ENCODE results near the gene TRIM52. TPM values are rescaled to one million over a fixed set of nuclear protein-coding genes. Genes with fewer than 3 reads are reported as not detected.

Gene TRIM52
- total RNA-seq, 3 donors from 2014 or later: 11.6 to 18.8 (median 15.8) TPM

- Histone ChIP-seq H3K9me3 (no peaks in the 10 kb centered on the region), H3K4me1 (ENCODE audit: low read depth) (peaks cover 38% of the 10 kb centered on the region)
- intact Hi-C loops (cut with DNase I, micrococcal nuclease): no loop called here
Measured at GRCh38 chr5:181258576-181258975, 2.4 kb downstream of the TRIM52 start.

GRCh38 chr5:181255836-181256578 lies 4.9 kb downstream of the TRIM52 start:
- H3K4me3 ChIP-seq: no peak overlapping the region
- no peaks in the 10 kb centered on the region for H3K9me3 ChIP-seq
- TF ChIP-seq CTCF (IDR thresholded peaks at IDR 0.05): no peak
- no peaks in the 10 kb centered on the region for H3K36me3 ChIP-seq (ENCODE audit: low read depth)
- ATAC-seq (no peak), DNase-seq (no peak)
- intact Hi-C loops (cut with DNase I, micrococcal nuclease): no loop called here
- peaks cover 33% of the 10 kb centered on the region for H3K4me1 ChIP-seq (ENCODE audit: low read depth)

More at GRCh38 chr5:181258576-181258975, 2.4 kb downstream of the TRIM52 start:
- Histone ChIP-seq H3K4me3 (no peak overlapping the region), H3K36me3 (ENCODE audit: low read depth) (no peaks in the 10 kb centered on the region)
- no peak for DNase-seq
- ATAC-seq: no peak
- no peak for TF ChIP-seq CTCF (IDR thresholded peaks at IDR 0.05)

- H3K9me3 ChIP-seq: no peaks in the 10 kb centered on the region
- no peak overlapping the region for H3K4me3 ChIP-seq
- no peak for TF ChIP-seq CTCF (IDR thresholded peaks at IDR 0.05)
- ATAC-seq (no peak), DNase-seq (no peak)
- H3K36me3 ChIP-seq (ENCODE audit: low read depth): no peaks in the 10 kb centered on the region
- intact Hi-C loops (cut with DNase I, micrococcal nuclease): no loop called here
- H3K4me1 ChIP-seq (ENCODE audit: low read depth): peaks cover 36% of the 10 kb centered on the region
Measured at GRCh38 chr5:181255276-181255675, 5.7 kb downstream of the TRIM52 start.

DNA sequence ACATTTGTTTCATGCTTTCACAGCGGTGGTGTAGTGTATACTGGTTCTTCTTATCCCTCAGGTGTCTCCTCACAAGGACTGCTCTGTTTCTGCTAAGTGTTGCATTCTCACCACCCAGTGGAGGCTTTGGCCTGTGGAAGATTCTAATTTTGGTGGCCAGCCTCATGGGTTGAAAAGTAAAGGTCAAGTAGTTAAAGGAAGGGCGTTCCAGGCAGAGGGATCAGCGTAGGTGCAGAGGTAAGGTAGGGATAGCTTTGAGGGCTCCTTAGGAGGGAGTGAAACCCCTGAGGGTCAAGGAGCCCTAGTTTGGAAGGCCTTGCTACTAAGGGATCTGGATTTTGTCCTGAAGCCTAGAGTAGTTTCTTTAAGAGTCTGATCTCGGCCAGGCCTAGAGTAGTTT lies 12.7 kb downstream of the TRIM52 start:
- intact Hi-C loops (cut with DNase I, micrococcal nuclease): no loop called here
- no peak for ATAC-seq
- peaks cover 37% of the 10 kb centered on the region for H3K4me1 ChIP-seq (ENCODE audit: low read depth)
- H3K4me3 ChIP-seq: no peak overlapping the region
- no peaks in the 10 kb centered on the region for H3K9me3 ChIP-seq
- H3K36me3 ChIP-seq (ENCODE audit: low read depth): no peaks in the 10 kb centered on the region
- TF ChIP-seq CTCF (IDR thresholded peaks at IDR 0.05): no peak
- no peak for DNase-seq

DNA sequence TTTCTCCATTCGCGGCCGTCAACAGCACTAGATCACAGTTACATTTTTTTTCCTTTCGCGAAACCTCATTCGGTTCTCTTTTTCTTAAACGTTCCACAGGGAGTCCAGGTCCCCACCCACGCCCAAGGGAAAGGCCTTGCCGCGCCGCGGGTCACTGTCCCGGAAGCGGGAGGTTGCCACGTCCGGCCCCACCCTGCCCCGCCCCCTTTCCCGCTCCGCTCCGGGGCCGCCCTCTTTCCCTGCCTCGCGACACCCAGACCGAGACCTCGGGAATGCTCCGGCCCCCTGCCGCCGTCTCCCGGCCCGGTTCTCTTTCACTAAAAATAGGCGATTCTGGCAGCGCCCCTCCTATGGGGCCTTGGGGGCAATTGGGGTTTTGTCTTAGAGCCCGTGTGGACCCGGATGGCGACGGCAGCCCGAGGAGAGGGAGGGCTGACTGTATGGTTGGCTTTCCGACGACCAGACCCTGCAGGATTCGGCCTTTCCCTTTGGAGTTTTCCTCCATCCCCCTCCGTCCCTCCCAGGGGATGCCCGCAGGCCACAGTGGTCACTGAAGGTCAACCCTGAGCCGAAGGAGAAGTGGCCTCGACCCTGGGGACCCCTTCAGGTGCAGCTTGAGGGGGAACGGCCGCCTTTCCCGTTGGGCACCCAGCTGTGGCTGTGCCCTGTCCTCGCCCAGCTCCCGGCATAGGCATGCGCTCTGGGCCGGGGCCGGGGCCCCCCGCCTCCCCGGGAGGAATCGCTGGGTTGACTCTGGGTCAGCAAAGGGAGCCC lies 14.5 kb downstream of the TRIM52 start:
- H3K36me3 ChIP-seq (ENCODE audit: low read depth): no peaks in the 10 kb centered on the region
- intact Hi-C loops (cut with DNase I, micrococcal nuclease): no loop called here
- peak overlapping the region; percentile 69 for H3K4me3 ChIP-seq
- no peak for TF ChIP-seq CTCF (IDR thresholded peaks at IDR 0.05)
- DNase-seq (peak; percentile 94 to 96 (median 95)), ATAC-seq (peak; percentile 84)
- peaks cover 44% of the 10 kb centered on the region for H3K4me1 ChIP-seq (ENCODE audit: low read depth)
- H3K9me3 ChIP-seq: no peaks in the 10 kb centered on the region
